Lower leg skin (tissue), 4 donors: Measurements from ENCODE around the gene BRD4. TPM values are rescaled to one million over a fixed set of nuclear protein-coding genes. Genes with fewer than 3 reads are reported as not detected.

Experiments
- DNase-seq, 2 donors: peaks; one replicate each; pipeline ENCODE4 v3.0.0-alpha.2; 2019; ENCODE audit warnings: low spot score in 2 of 2
- H3K4me3 ChIP-seq: fragments of 200-600 bp; sonication (generic); 2 replicates; pipeline ENCODE4 v1.5.1; 2017; ENCODE audit warnings: mild to moderate bottlenecking, low read depth; ENCODE audit not compliant: poor library complexity, severe bottlenecking
- POLR2A ChIP-seq, 2 donors: fragments of 450-650 bp; IDR thresholded peaks; one replicate each; pipeline ENCODE4 v1.6.1; 2016 to 2017; ENCODE audit warnings: antibody characterized with exemption in 2 of 2, mild to moderate bottlenecking in 1 of 2, moderate library complexity in 1 of 2
- WGBS, 2 donors: methylation state at CpG; one replicate each; pipeline ENCODE4 v1.1.5; 2018; 5-methylcytosine and 5-hydroxymethylcytosine counted together
- intact Hi-C: fragments of 100-400 bp; cut with DNase I; formaldehyde crosslinking; loops from one replicate; pipeline ENCODE4 v1.15.0; 2023; ENCODE audit warnings: low total_unique reads
- total RNA-seq, 4 donors: library from RNA; depleted of rRNA; stranded (reverse); fragments of >200 nt; gene quantifications; one replicate each; pipeline ENCODE4 v1.1.0, GENCODE V29; 2016
- TF ChIP-seq, protein P1 (sequence below), 3 donors: fragments of 450-650 bp; IDR thresholded peaks; one replicate each; pipeline ENCODE4 v1.5.1; 2016; ENCODE audit warnings: antibody characterized with exemption in 3 of 3, mild to moderate bottlenecking in 3 of 3, moderate library complexity in 2 of 3

The BRD4 gene
- total RNA-seq, 4 donors from 2014 or later, result 34.8 to 78.6 (median 49.2) TPM

DNA sequence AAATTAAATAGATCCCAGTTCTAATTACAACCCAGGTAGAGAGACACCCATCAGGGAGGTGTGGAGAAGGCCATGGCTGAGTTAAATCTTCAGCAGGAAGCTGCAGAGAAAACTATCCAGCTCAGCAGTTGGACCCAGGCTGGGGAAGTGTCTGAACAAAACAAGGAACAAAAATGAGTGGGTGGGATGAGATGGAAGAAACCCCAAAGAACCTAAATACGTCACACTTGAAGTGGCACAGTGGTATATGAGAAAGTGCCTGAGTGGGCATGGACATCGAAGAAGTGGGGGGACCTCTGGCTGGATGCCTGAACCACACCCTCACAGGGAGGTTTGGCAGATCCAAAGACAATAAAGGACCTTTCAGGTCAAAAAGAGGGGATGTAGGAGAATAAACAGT, 96.6 kb downstream of the BRD4 start:
- intact Hi-C loops, result no loop called here
- TF ChIP-seq POLR2A (IDR thresholded peaks at IDR 0.05), result no peak
- TF ChIP-seq, protein P1, sequence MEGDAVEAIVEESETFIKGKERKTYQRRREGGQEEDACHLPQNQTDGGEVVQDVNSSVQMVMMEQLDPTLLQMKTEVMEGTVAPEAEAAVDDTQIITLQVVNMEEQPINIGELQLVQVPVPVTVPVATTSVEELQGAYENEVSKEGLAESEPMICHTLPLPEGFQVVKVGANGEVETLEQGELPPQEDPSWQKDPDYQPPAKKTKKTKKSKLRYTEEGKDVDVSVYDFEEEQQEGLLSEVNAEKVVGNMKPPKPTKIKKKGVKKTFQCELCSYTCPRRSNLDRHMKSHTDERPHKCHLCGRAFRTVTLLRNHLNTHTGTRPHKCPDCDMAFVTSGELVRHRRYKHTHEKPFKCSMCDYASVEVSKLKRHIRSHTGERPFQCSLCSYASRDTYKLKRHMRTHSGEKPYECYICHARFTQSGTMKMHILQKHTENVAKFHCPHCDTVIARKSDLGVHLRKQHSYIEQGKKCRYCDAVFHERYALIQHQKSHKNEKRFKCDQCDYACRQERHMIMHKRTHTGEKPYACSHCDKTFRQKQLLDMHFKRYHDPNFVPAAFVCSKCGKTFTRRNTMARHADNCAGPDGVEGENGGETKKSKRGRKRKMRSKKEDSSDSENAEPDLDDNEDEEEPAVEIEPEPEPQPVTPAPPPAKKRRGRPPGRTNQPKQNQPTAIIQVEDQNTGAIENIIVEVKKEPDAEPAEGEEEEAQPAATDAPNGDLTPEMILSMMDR (IDR thresholded peaks at IDR 0.05), result no peak
- WGBS, 2 donors, result 55 to 72% methylated on average over 2 of the region's 2 CpGs
- H3K4me3 ChIP-seq, result no peak overlapping the region
- no peak for DNase-seq

DNA sequence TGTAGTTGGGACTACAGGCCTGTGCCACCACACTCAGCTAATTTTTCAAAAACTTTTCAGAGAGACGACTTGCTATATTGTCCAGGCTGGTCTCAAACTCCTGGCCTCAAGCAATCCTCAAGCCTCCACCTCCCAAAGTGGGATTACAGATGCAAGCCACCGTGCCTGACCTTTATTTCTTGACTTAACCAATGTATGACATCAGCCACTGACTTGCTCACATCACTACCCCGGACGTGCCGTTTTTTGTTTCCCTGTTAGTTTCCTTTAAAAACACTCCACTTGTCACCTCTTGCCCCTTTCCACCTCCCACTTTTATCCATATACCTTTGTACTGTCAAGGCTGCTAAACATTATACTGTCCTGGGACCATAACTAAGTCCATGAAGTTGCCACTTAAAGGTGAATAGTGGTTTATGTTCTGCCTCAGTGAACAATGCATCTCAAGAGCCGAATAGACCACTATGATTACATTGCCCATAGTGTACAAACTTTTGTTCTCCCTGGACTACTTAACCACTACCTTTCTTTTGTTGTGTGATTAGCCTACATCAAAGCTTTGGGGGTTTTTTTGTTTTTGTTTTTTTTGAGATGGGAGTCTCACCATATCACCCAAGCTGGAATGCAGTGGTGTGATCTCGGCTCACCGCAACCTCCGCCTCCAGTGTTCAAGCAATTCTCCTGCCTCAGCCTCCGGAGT, 97.8 kb downstream of the BRD4 start:
- 73 to 74% methylated on average over 10 of the region's 10 CpGs for WGBS, 2 donors
- TF ChIP-seq POLR2A (IDR thresholded peaks at IDR 0.05), result no peak
- TF ChIP-seq, protein P1 (IDR thresholded peaks at IDR 0.05), result no peak
- intact Hi-C loops, result no loop called here
- no peak overlapping the region for H3K4me3 ChIP-seq
- DNase-seq, result no peak

DNA sequence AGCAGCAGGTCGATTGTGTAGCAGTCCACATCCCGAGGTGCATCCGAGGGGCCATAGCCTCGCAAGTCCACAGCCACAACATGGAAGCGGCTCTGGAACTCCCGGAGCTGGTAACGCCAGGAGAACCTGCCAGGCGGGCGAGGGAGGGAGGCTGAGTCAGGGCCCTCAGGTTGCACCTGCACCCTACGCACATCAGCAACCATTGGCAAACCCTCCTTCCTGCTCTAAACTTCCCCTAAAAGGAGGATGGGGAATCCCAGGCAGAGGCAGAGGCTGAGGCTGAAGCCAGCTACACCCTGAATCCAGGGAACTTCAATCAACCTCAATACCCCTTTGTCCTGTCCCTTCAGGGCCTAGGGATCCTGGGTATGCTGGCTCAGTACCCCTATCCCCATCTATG, 101.1 kb downstream of the BRD4 start:
- no peak for DNase-seq
- WGBS, 2 donors, result 33 to 49% methylated on average over 9 to 10 of the region's 10 CpGs
- TF ChIP-seq, protein P1 (IDR thresholded peaks at IDR 0.05), result no peak
- no peak for TF ChIP-seq POLR2A (IDR thresholded peaks at IDR 0.05)
- H3K4me3 ChIP-seq, result no peak overlapping the region
- intact Hi-C loops, result no loop called here

DNA sequence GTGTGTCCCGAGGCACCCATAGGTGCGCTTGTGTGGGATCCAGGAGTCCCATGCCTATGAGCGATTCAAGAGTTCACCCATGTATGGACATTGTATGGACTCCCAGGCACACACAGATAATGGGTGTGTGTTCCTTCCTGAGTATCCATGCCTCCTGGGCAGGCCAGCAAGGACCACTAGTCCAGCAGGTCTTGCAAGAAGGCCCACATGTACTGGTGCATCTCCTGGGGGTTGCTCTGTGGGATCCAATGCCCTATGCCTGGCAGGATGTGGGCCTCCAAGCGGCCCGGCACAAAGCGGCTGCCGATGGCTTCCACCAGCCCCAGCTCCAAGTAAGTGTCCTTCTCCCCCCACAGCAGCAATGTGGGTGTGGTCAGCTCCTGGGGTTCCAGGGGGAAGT, 105.1 kb downstream of the BRD4 start:
- TF ChIP-seq, protein P1 (IDR thresholded peaks at IDR 0.05), result no peak
- no peak for TF ChIP-seq POLR2A (IDR thresholded peaks at IDR 0.05)
- intact Hi-C loops, result no loop called here
- no peak for DNase-seq
- 89 to 92% methylated on average over 3 to 7 of the region's 7 CpGs for WGBS, 2 donors
- no peak overlapping the region for H3K4me3 ChIP-seq

DNA sequence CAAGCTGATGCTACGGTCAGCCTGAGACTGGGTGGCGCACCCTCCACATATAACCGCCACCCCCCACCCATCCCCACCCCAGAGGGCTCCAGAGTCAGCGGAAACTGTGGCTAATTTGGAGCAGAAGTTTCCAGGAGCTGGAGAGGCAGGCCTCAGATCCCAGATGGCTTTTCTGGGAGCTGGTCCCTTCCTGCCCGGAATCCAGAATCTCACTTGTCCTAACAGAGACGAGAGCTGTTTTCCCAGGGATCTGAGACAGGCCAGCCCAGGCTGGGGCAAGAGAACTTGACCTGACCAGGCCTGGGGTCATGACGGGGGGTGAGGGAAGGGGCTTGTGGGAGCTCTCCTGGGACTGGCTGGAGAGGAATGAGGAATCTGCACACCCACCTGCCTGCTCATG, 106.6 kb downstream of the BRD4 start:
- intact Hi-C loops, result no loop called here

More for the DNA sequence above, 106.6 kb downstream of the BRD4 start:
- 74 to 80% methylated on average over 7 of the region's 7 CpGs for WGBS, 2 donors
- TF ChIP-seq POLR2A (IDR thresholded peaks at IDR 0.05), result no peak
- TF ChIP-seq, protein P1 (IDR thresholded peaks at IDR 0.05), result no peak
- no peak for DNase-seq
- no peak overlapping the region for H3K4me3 ChIP-seq
